Measurements from ENCODE around the gene EFCAB6. TPM values are rescaled to one million over a fixed set of nuclear protein-coding genes. Genes with fewer than 3 reads are reported as not detected.

The EFCAB6 gene
- total and polyA plus RNA-seq, 2 of the 4 experiments (the other 2 are of a cell fraction) = 0.44 to 1.1 TPM

DNA sequence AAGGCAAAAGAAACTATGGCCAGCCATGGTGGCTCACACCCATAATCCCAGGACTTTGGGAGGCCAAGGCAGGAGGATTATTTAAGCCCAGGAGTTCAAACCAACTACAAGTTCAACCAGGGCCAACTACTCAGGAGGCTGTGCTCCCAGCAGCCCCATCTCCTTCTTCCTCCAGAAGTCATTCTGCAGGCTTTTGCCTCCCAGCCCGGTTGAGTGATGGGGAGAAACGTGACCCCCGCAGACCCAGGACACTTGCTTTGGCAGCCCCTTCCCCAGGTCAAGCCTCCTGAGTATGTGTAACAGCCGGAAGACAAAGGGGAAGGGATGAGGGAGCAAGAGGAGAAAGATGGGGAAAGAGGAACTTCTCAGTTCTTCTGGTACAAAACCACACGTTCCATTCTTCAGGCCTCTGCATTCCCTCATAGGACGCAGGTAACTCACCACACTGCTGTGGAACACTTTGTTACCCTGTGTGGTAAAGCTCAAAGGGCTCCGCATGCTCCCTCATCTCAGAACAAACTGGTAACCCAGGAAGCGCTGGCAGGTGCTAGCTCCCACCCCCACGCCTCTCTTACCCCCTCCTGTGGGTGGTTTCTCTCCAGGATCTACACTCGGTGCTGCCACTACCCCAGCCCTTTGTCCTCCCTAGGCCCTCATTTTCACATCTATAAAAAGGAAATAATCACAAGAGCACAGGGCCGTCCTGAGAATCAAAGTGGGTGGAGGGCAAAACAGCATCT, 46.2 kb upstream of the EFCAB6 start:
- no peak overlapping the region for H4K5ac ChIP-seq (ENCODE audit: low read depth, low read length)
- no TSS peak for BruUV-seq (replicated peaks)
- CTCF ChIA-PET = no interaction called here
- H4K20me1 ChIP-seq (ENCODE audit: insufficient read depth, low read length) = peaks cover 3% of the 10 kb centered on the region; the same call in 1 of the 2 replicates
- no peak overlapping the region for H3K56ac ChIP-seq (ENCODE audit: extremely low read depth, insufficient read depth, low read length)
- H3K9me3 ChIP-seq (ENCODE audit: control insufficient read depth, insufficient read depth, low read length) = no peaks in the 10 kb centered on the region
- WGBS, 2 experiments (ENCODE audit: extremely low coverage in 2 of 2, insufficient read length in 1 of 2) = no CpG with 5 or more reads among the region's 11 CpGs
- no peak overlapping the region for H3K23ac ChIP-seq (ENCODE audit: low read depth, low read length)
- H4K8ac ChIP-seq (ENCODE audit: low read depth in 2 of 2, low read length in 2 of 2) = no peak overlapping the region
- H2AK5ac ChIP-seq (ENCODE audit: low read depth, low read length) = no peak overlapping the region
- POLR2A ChIA-PET (ENCODE audit: unreplicated experiment) = no interaction called here
- peaks cover 3% of the 10 kb centered on the region; the same call in 1 of the 2 replicates for H3K27me3 ChIP-seq (ENCODE audit: control insufficient read depth, insufficient read depth, low read length)
- dilution Hi-C loops (cut with HindIII; ENCODE audit: low sequenced_read_pairs, unreplicated experiment) = no loop called here
- H2BK120ac ChIP-seq (ENCODE audit: low read depth, low read length) = no peak overlapping the region
- DNase-seq (no peak), ATAC-seq (ENCODE audit: low read depth) (no peak)
- TF ChIP-seq, protein P1, sequence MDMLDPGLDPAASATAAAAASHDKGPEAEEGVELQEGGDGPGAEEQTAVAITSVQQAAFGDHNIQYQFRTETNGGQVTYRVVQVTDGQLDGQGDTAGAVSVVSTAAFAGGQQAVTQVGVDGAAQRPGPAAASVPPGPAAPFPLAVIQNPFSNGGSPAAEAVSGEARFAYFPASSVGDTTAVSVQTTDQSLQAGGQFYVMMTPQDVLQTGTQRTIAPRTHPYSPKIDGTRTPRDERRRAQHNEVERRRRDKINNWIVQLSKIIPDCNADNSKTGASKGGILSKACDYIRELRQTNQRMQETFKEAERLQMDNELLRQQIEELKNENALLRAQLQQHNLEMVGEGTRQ (IDR thresholded peaks at IDR 0.05; ENCODE audit: low read depth, low read length) = no peak
- TF ChIP-seq RCOR1 (IDR thresholded peaks at IDR 0.05; ENCODE audit: insufficient replicate concordance, low read length) = no peak
- no peaks in the 10 kb centered on the region for H3K9me1 ChIP-seq (ENCODE audit: insufficient read depth, low read length)
- intact Hi-C loops (cut with micrococcal nuclease) = no loop called here
- H2AK9ac ChIP-seq (replicated peaks; ENCODE audit: low read depth, low read length, poor library complexity) = no peak overlapping the region
- peaks cover 0 to 7% of the 10 kb centered on the region in 2 experiments; a peak in 2 of 4 replicates for H3K79me1 ChIP-seq (ENCODE audit: low read depth in 1 of 2, low read length in 2 of 2)
- no peak overlapping the region for H3K9ac ChIP-seq (ENCODE audit: low read depth, low read length)
- H3K18ac ChIP-seq (ENCODE audit: low read depth, low read length) = no peak overlapping the region
- H3K36me3 ChIP-seq (ENCODE audit: control insufficient read depth, insufficient read depth, low read length) = no peaks in the 10 kb centered on the region
- no peak overlapping the region for H2BK15ac ChIP-seq (ENCODE audit: low read depth, low read length)
- no peak overlapping the region for H2BK5ac ChIP-seq (ENCODE audit: low read depth, low read length, poor library complexity, severe bottlenecking)
- no peak overlapping the region for H4K91ac ChIP-seq (ENCODE audit: insufficient read depth, low read depth, low read length)
- H3K4me3 ChIP-seq (ENCODE audit: insufficient read depth, low read depth, low read length) = no peak overlapping the region
- H3K4me2 ChIP-seq (ENCODE audit: low read depth, low read length) = no peak overlapping the region
- no peak overlapping the region for H3K14ac ChIP-seq (replicated peaks; ENCODE audit: low read depth, low read length)
- no peak overlapping the region for H2AFZ ChIP-seq (replicated peaks; ENCODE audit: low read length, poor library complexity)
- in situ Hi-C loops (cut with MboI; ENCODE audit: low sequenced_read_pairs) = no loop called here
- H3K4me1 ChIP-seq (ENCODE audit: control insufficient read depth, insufficient read depth, low read length) = no peaks in the 10 kb centered on the region; the same call in 1 of the 2 replicates
- H2BK20ac ChIP-seq (ENCODE audit: low read depth, low read length) = no peak overlapping the region
- no peak overlapping the region for H3K4ac ChIP-seq (ENCODE audit: low read depth, low read length)
- H3K27ac ChIP-seq (ENCODE audit: insufficient read depth, low read length) = no peak overlapping the region
